Naive B cell (primary cell): Measurements from ENCODE around the gene SLC39A11. TPM values are rescaled to one million over a fixed set of nuclear protein-coding genes. Genes with fewer than 3 reads are reported as not detected.
A peak's percentile ranks its signal among the peaks of the same experiment; 100 is the strongest.
"Not testable (repeated sequence)": the region's sequence is repeated elsewhere in the genome, so short reads cannot be mapped to it uniquely, and the experiment has no call there.

ENCODE experiments used
- ATAC-seq, 2 donors: fragments of 150-1000 bp; cut with Tn5 transposase; 2 replicates each; pipeline ENCODE4 v1.10.0; 2021; ENCODE audit warnings: low read depth in 2 of 2, mild to moderate bottlenecking in 2 of 2, moderate library complexity in 2 of 2
- DNase-seq: peaks from one replicate; pipeline ENCODE4 v3.0.0; 2022
- H3K27ac Mint-ChIP-seq, 6 donors: one replicate each; pipeline ENCODE4 v1.8.0; 2020 to 2022; ENCODE audit warnings: mild to moderate bottlenecking in 6 of 6, mixed read lengths in 6 of 6, moderate library complexity in 5 of 6, inconsistent platforms in 2 of 6
- H3K27me3 Mint-ChIP-seq, 3 donors: one replicate each; pipeline ENCODE4 v1.8.0; 2021 to 2022; ENCODE audit warnings: mixed read lengths in 3 of 3, mild to moderate bottlenecking in 1 of 3
- H3K36me3 Mint-ChIP-seq, 2 donors: one replicate each; pipeline ENCODE4 v1.8.0; 2020 to 2022; ENCODE audit warnings: mixed read lengths in 2 of 2, inconsistent platforms in 1 of 2, mild to moderate bottlenecking in 1 of 2
- H3K4me1 Mint-ChIP-seq, 3 donors: one replicate each; pipeline ENCODE4 v1.8.0; 2020 to 2022; ENCODE audit warnings: mixed read lengths in 3 of 3, inconsistent platforms in 1 of 3, mild to moderate bottlenecking in 1 of 3, moderate library complexity in 1 of 3
- H3K4me3 Mint-ChIP-seq, 8 donors: one replicate each; pipeline ENCODE4 v1.8.0; 2020 to 2022; ENCODE audit warnings: mild to moderate bottlenecking in 8 of 8, mixed read lengths in 8 of 8, moderate library complexity in 8 of 8, inconsistent platforms in 2 of 8
- H3K9me3 Mint-ChIP-seq, 7 donors: one replicate each; pipeline ENCODE4 v1.8.0; 2020 to 2022; ENCODE audit warnings: mixed read lengths in 7 of 7, mild to moderate bottlenecking in 5 of 7, inconsistent platforms in 2 of 7, moderate library complexity in 1 of 7
- polyA plus RNA-seq, 6 donors: library from polyadenylated mRNA; unstranded; fragments of 300-500 nt; fragmentation: Illumina TruSeq; gene quantifications; one replicate each; pipeline ENCODE4 v1.2.3, GENCODE V29; 2021; ENCODE audit warnings: low read depth in 6 of 6

The SLC39A11 gene
- polyA plus RNA-seq, 6 donors from 2014 or later, result 8.5 to 15.2 (median 12.1) TPM

GRCh38 chr17:73064084-73064938 lies 28.2 kb downstream of the SLC39A11 start:
- Mint-ChIP-seq H3K4me1 (peaks cover 4 to 11% (median 5%) of the 10 kb centered on the region in 3 donors), H3K36me3 (peaks cover 18 to 21% of the 10 kb centered on the region in 2 donors), H3K4me3 (no peak overlapping the region), H3K9me3 (no peaks in the 10 kb centered on the region), H3K27me3 (no peaks in the 10 kb centered on the region), H3K27ac (peak overlapping the region in 4 of 6 donors; percentile 38 to 53 (median 44))
- DNase-seq, result no peak
- ATAC-seq, result no peak

- no peaks in the 10 kb centered on the region for H3K9me3 Mint-ChIP-seq
- no peak for DNase-seq
- no peak overlapping the region for H3K27ac Mint-ChIP-seq
- no peak overlapping the region for H3K4me3 Mint-ChIP-seq
- H3K4me1 Mint-ChIP-seq, result peaks cover 4 to 5% (median 4%) of the 10 kb centered on the region in 3 donors
- no peaks in the 10 kb centered on the region for H3K27me3 Mint-ChIP-seq
- ATAC-seq, result no peak
- H3K36me3 Mint-ChIP-seq, result peaks cover 8% of the 10 kb centered on the region in 2 donors
Measured at GRCh38 chr17:73062726-73063125, 29.8 kb downstream of the SLC39A11 start.

- Mint-ChIP-seq H3K9me3 (no peaks in the 10 kb centered on the region), H3K4me1 (peaks cover 4 to 5% (median 4%) of the 10 kb centered on the region in 3 donors), H3K4me3 (no peak overlapping the region), H3K36me3 (no peaks in the 10 kb centered on the region), H3K27me3 (no peaks in the 10 kb centered on the region), H3K27ac (no peak overlapping the region)
- DNase-seq (no peak), ATAC-seq (no peak)
Measured at GRCh38 chr17:73061161-73061560, 31.3 kb downstream of the SLC39A11 start.

GRCh38 chr17:73060721-73061120 lies 31.8 kb downstream of the SLC39A11 start:
- DNase-seq, result no peak
- H3K9me3 Mint-ChIP-seq, result no peaks in the 10 kb centered on the region
- no peak overlapping the region for H3K27ac Mint-ChIP-seq
- H3K27me3 Mint-ChIP-seq, result no peaks in the 10 kb centered on the region
- peaks cover 4 to 5% (median 4%) of the 10 kb centered on the region in 3 donors for H3K4me1 Mint-ChIP-seq
- ATAC-seq, result no peak
- no peak overlapping the region for H3K4me3 Mint-ChIP-seq
- no peaks in the 10 kb centered on the region for H3K36me3 Mint-ChIP-seq

GRCh38 chr17:73059713-73060112 lies 32.8 kb downstream of the SLC39A11 start:
- not testable (repeated sequence) for H3K4me3 Mint-ChIP-seq, H3K27me3 Mint-ChIP-seq, H3K36me3 Mint-ChIP-seq, ATAC-seq, H3K9me3 Mint-ChIP-seq, H3K27ac Mint-ChIP-seq, H3K4me1 Mint-ChIP-seq, DNase-seq

- ATAC-seq (no peak), DNase-seq (no peak)
- no peak overlapping the region for H3K4me3 Mint-ChIP-seq
- no peaks in the 10 kb centered on the region for H3K9me3 Mint-ChIP-seq
- H3K27ac Mint-ChIP-seq, result no peak overlapping the region
- H3K4me1 Mint-ChIP-seq, result no peaks in the 10 kb centered on the region
- no peaks in the 10 kb centered on the region for H3K36me3 Mint-ChIP-seq
- H3K27me3 Mint-ChIP-seq, result no peaks in the 10 kb centered on the region
Measured at GRCh38 chr17:73058022-73058421, 34.5 kb downstream of the SLC39A11 start.

- ATAC-seq (no peak), DNase-seq (no peak)
- Mint-ChIP-seq H3K27ac (no peak overlapping the region), H3K27me3 (no peaks in the 10 kb centered on the region), H3K4me3 (no peak overlapping the region), H3K9me3 (no peaks in the 10 kb centered on the region), H3K4me1 (peaks cover 0 to 3% (median 2%) of the 10 kb centered on the region in 3 donors), H3K36me3 (no peaks in the 10 kb centered on the region)
Measured at GRCh38 chr17:73057196-73057595, 35.3 kb downstream of the SLC39A11 start.

GRCh38 chr17:73052923-73053322 lies 39.6 kb downstream of the SLC39A11 start:
- H3K9me3 Mint-ChIP-seq, result peaks cover 0 to 2% (median 0%) of the 10 kb centered on the region in 7 donors
- DNase-seq (no peak), ATAC-seq (no peak)
- no peaks in the 10 kb centered on the region for H3K27me3 Mint-ChIP-seq
- peaks cover 0 to 13% (median 11%) of the 10 kb centered on the region in 3 donors for H3K4me1 Mint-ChIP-seq
- peaks cover 12 to 34% of the 10 kb centered on the region in 2 donors for H3K36me3 Mint-ChIP-seq
- H3K4me3 Mint-ChIP-seq, result no peak overlapping the region
- H3K27ac Mint-ChIP-seq, result no peak overlapping the region

- peaks cover 12 to 40% of the 10 kb centered on the region in 2 donors for H3K36me3 Mint-ChIP-seq
- no peaks in the 10 kb centered on the region for H3K27me3 Mint-ChIP-seq
- peaks cover 0 to 3% (median 0%) of the 10 kb centered on the region in 7 donors for H3K9me3 Mint-ChIP-seq
- H3K4me3 Mint-ChIP-seq, result no peak overlapping the region
- peaks cover 4 to 15% (median 14%) of the 10 kb centered on the region in 3 donors for H3K4me1 Mint-ChIP-seq
- no peak for ATAC-seq
- no peak overlapping the region for H3K27ac Mint-ChIP-seq
- DNase-seq, result no peak
Measured at GRCh38 chr17:73050797-73051196, 41.7 kb downstream of the SLC39A11 start.

- no peak overlapping the region for H3K27ac Mint-ChIP-seq
- peaks cover 12 to 44% of the 10 kb centered on the region in 2 donors for H3K36me3 Mint-ChIP-seq
- DNase-seq (no peak), ATAC-seq (no peak)
- H3K9me3 Mint-ChIP-seq, result peaks cover 0 to 3% (median 0%) of the 10 kb centered on the region in 7 donors
- peak overlapping the region in 1 of 8 donors; percentile 26 for H3K4me3 Mint-ChIP-seq
- H3K27me3 Mint-ChIP-seq, result no peaks in the 10 kb centered on the region
- peaks cover 11 to 27% (median 21%) of the 10 kb centered on the region in 3 donors for H3K4me1 Mint-ChIP-seq
Measured at GRCh38 chr17:73048170-73048569, 44.3 kb downstream of the SLC39A11 start.

GRCh38 chr17:73045724-73046123 lies 46.8 kb downstream of the SLC39A11 start:
- DNase-seq (no peak), ATAC-seq (no peak)
- Mint-ChIP-seq H3K27ac (peak overlapping the region in 1 of 6 donors; percentile 16), H3K9me3 (peaks cover 0 to 11% (median 9%) of the 10 kb centered on the region in 7 donors), H3K4me3 (no peak overlapping the region), H3K27me3 (no peaks in the 10 kb centered on the region), H3K36me3 (peaks cover 18 to 48% of the 10 kb centered on the region in 2 donors), H3K4me1 (peaks cover 11 to 22% (median 12%) of the 10 kb centered on the region in 3 donors)

GRCh38 chr17:73043686-73044581 lies 48.6 kb downstream of the SLC39A11 start:
- H3K4me1 Mint-ChIP-seq, result peaks cover 8 to 22% (median 13%) of the 10 kb centered on the region in 3 donors
- H3K9me3 Mint-ChIP-seq, result peaks cover 0 to 17% (median 10%) of the 10 kb centered on the region in 7 donors
- ATAC-seq (no peak), DNase-seq (no peak)
- peaks cover 12 to 33% of the 10 kb centered on the region in 2 donors for H3K36me3 Mint-ChIP-seq
- peak overlapping the region in 1 of 6 donors; percentile 61 for H3K27ac Mint-ChIP-seq
- H3K4me3 Mint-ChIP-seq, result no peak overlapping the region
- no peaks in the 10 kb centered on the region for H3K27me3 Mint-ChIP-seq
